ENCODE measurements around the gene SNED1.

GRCh38 chr2:241067501-241068135, 69.2 kb downstream of the SNED1 start:
- TF ChIP-seq CTCF (IDR thresholded peaks at IDR 0.05; ENCODE audit: borderline replicate concordance, extremely low read depth, low read length, poor library complexity, severe bottlenecking) (no peak), EZH2 (IDR thresholded peaks at IDR 0.05; ENCODE audit: borderline replicate concordance, low read depth, low read length, severe bottlenecking) (no peak)
